NCI-H526 (cell line): Measurements from ENCODE around the gene TGFBR1.
"Not testable (repeated sequence)": the region's sequence is repeated elsewhere in the genome, so short reads cannot be mapped to it uniquely, and the experiment has no call there.

Experiments
- DNase-seq, 2 experiments: peaks; one replicate each; lab custom pipeline; 2025; lab: John Stamatoyannopoulos, UW

Gene TGFBR1

GRCh38 chr9:99189887-99190596, 85.1 kb downstream of the TGFBR1 start:
- DNase-seq: no peak

- DNase-seq: no peak
These were observed 85.8 kb downstream of the TGFBR1 start for GRCh38 chr9:99190597-99191283.

- no peak for DNase-seq
These were observed 88.0 kb downstream of the TGFBR1 start for GRCh38 chr9:99192786-99193465.

- DNase-seq: no peak
These were observed 88.5 kb downstream of the TGFBR1 start for GRCh38 chr9:99193466-99193821.

GRCh38 chr9:99196484-99196883, 91.6 kb downstream of the TGFBR1 start:
- not testable (repeated sequence) for DNase-seq

- DNase-seq: no peak
These were observed 92.3 kb downstream of the TGFBR1 start for GRCh38 chr9:99197124-99197630.

GRCh38 chr9:99197987-99198386, 93.1 kb downstream of the TGFBR1 start:
- DNase-seq: no peak

GRCh38 chr9:99199938-99200539, 95.1 kb downstream of the TGFBR1 start:
- DNase-seq: no peak

- peak; percentile 7 to 28 for DNase-seq
These were observed 96.7 kb downstream of the TGFBR1 start for GRCh38 chr9:99201603-99202002.
